Stimulated activated CD4-positive, alpha-beta T cell treated with anti-CD3 and anti-CD28 coated beads, Interleukin-1b, Interleukin-23, amount 100 ng/mL, for 4 hours (primary cell): ENCODE data around the gene ACAP2.
"Not testable (repeated sequence)": the region's sequence is repeated elsewhere in the genome, so short reads cannot be mapped to it uniquely, and the experiment has no call there.

Experiments used
- DNase-seq, 2 donors: peaks; one replicate each; pipeline ENCODE4 v3.0.0-alpha.2; 2020; ENCODE audit warnings: low read depth in 2 of 2

Gene ACAP2

GRCh38 chr3:195246581-195246995 is 196.2 kb downstream of the ACAP2 start:
- DNase-seq: no peak

- DNase-seq: no peak
Measured at GRCh38 chr3:195245531-195245951, 197.3 kb downstream of the ACAP2 start.

GRCh38 chr3:195241592-195242355 is 201.0 kb downstream of the ACAP2 start:
- no peak for DNase-seq

GRCh38 chr3:195240939-195241338 is 201.9 kb downstream of the ACAP2 start:
- DNase-seq: no peak

GRCh38 chr3:195240171-195240701 is 202.6 kb downstream of the ACAP2 start:
- no peak for DNase-seq

- no peak for DNase-seq
Measured at GRCh38 chr3:195239121-195239520, 203.7 kb downstream of the ACAP2 start.

GRCh38 chr3:195238586-195239118 is 204.2 kb downstream of the ACAP2 start:
- no peak for DNase-seq

- no peak for DNase-seq
Measured at GRCh38 chr3:195238081-195238571, 204.7 kb downstream of the ACAP2 start.

GRCh38 chr3:195236801-195237570 is 205.8 kb downstream of the ACAP2 start:
- DNase-seq: no peak

- DNase-seq: no peak
Measured at GRCh38 chr3:195236076-195236798, 206.6 kb downstream of the ACAP2 start.

- DNase-seq: no peak
Measured at GRCh38 chr3:195230244-195230643, 212.6 kb downstream of the ACAP2 start.

- DNase-seq: not testable (repeated sequence)
Measured at GRCh38 chr3:195228886-195229285, 213.9 kb downstream of the ACAP2 start.

GRCh38 chr3:195227871-195228270 is 214.9 kb downstream of the ACAP2 start:
- no peak for DNase-seq

- no peak for DNase-seq
Measured at GRCh38 chr3:195226900-195227447, 215.8 kb downstream of the ACAP2 start.

- no peak for DNase-seq
Measured at GRCh38 chr3:195226445-195226844, 216.4 kb downstream of the ACAP2 start.

- no peak for DNase-seq
Measured at GRCh38 chr3:195224980-195225580, 217.7 kb downstream of the ACAP2 start.
